Stimulated activated naive CD4-positive, alpha-beta T cell treated with Interleukin-2 at 50 U/mL for 16 hours (primary cell): ENCODE results near the gene FGD4.

Source experiments
- DNase-seq: peaks from one replicate; lab custom pipeline; 2025; lab: John Stamatoyannopoulos, UW

FGD4 gene

DNA sequence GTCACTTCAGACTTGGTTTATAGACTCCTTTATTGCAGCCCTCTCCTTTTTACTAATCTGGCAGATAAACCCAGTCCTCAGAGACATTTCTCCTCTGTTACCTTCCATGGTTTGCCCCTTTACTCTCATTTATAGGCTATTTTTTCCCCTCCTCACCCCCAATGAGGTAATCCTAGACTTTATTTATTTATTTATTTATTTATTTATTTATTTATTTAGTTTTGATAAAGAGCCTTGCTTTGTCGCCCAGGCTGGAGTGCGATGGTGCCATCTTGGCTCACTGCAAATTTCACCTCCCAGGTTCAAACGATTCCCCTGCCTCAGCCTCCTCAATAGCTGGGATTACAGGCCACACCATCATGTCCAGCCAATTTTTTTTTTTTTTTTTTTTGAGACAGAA lies 8.4 kb downstream of the FGD4 start:
- DNase-seq, result no peak

DNA sequence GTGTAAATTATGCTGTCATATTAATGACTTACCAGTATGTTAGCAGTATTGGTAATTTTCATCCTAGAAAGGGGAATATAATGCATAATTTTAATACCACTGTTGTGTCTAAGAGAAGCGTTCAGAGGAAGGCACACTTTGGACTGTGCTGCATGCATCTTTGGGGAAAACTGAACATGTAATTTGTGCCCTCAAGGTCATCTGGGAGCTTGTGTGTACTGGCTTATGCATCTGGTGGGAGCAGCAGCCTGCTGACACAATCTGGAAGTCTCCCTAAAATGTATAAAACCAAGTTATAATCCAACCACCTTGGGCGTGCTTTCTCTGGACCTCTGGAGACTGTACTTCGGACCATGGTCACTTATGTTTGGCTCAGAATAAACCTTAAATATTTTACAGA lies 14.1 kb downstream of the FGD4 start:
- DNase-seq, result no peak

DNA sequence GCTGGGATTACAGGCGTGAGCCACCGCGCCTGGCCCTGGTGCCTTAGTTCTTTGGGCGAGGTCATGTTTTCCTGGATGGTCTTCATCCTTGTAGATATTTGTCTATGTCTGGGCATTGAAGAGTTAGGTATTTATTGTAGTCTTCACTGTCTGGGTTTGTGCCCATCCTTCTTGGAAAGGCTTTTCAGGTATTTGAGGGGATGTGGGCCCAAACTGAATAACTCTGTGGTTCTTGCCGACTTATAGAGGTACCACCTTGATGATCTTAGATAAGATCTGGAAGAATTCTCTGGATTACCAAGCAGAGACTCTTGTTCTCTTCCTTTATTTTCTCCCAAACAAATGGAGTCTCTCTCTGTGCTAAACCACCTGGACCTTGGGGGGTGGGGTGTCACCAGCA lies 18.9 kb downstream of the FGD4 start:
- no peak for DNase-seq

DNA sequence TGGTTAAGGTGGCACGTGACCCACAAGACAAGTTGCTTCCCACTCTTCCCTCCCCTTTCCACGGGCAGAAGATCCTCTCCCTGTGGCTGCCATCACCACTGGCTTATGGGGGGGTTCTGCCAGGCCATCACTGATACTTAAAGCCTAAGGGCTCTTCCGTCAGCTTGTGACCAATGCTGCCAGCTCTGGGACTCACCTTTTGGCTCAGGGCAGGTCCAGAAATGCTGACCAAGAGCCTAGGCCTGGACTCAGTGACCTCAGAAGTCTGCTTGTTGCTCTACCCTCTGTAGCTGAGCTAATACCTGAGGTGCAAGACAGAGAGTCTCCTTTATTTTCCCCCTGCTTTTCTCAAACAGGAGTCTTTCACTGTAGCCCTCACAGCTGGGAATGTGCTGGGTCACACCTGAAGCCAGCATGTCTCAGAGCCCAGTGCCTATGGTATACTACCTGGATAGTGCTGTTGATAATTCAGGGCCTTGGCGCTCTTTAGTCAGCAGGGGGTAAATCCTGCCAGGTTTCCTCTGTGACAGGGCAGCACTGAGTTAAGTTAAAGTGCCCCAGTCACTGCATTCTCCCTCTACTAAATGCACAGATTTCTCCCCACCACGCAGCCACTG lies 19.7 kb downstream of the FGD4 start:
- no peak for DNase-seq

DNA sequence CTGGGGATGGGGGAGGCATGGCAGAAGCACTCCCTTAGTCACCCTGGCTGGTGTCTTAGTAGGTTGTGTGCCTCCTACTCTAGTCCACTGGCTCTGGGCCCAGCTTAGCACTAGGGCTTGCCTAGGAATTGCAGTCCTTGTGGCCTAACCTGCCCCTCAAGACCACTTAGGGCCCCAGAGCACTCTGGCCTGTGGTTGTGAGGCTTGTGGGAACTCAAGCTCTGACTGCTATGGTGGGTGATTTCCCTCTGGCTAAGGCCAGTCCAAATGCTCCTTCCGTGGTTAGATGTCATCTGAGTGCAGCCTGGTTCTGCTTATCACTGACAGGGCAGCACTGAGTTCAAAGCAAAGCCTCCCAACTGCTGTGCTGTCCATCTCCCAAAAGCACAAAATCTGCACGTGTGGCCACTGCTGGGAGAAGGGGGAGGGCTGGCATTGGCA lies 20.2 kb downstream of the FGD4 start:
- DNase-seq, result no peak

DNA sequence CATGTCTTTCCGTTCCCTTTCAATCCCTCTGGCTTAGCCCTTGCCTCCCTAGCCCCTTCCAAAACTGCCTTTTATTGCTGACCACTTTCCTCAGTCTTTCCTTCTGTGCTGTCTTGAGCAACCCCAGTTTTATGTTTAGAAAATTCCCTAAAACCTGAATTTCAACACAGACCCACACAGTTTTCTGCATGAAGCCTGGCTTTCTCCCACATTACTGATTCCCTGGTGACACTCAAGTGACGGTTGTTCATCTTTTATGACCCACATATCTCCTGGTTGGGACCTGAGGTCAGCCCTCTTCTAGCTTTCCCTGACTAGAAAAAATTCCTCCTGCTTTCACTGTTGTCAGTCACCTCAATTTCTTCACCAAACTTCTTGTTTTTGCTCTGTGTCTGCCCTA lies 21.0 kb downstream of the FGD4 start:
- no peak for DNase-seq

DNA sequence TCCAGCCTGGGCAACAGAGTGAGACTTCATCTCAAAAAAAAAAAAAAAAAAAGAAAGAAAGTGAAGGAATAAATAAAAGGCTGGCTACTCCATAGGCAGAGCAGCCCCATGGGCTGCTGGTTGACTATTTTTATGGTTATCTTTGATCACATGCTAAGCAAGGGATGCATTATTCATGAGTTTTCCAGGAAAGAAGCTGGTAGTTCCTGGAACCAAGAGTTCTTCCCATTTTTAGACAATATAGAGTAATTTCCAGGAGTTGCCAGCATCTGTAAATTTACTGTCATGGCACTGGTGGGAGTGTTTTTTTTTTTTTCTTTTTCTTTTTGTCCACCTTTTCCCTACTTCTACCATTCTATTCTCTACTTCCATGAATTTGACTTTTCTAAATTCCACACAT lies 24.2 kb downstream of the FGD4 start:
- no peak for DNase-seq

DNA sequence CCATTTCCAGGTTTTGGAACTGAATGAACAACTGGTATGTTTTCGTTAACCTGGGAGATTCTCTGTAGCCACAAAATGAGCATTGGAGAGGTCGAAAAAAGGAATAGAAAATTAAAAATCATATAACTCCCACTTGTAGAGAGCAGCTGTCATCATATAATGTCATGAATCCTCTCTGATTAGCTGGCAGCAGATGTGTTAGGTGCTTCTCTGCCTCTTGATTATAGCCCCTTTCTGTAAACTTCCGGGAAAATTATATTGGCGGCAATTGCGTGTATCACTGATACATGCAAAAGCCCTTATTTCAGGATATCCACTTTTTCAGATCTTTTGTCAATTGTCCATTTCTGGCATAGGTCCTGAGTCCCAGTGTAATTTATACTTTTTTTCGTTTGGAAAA lies 31.7 kb downstream of the FGD4 start:
- DNase-seq, result no peak

DNA sequence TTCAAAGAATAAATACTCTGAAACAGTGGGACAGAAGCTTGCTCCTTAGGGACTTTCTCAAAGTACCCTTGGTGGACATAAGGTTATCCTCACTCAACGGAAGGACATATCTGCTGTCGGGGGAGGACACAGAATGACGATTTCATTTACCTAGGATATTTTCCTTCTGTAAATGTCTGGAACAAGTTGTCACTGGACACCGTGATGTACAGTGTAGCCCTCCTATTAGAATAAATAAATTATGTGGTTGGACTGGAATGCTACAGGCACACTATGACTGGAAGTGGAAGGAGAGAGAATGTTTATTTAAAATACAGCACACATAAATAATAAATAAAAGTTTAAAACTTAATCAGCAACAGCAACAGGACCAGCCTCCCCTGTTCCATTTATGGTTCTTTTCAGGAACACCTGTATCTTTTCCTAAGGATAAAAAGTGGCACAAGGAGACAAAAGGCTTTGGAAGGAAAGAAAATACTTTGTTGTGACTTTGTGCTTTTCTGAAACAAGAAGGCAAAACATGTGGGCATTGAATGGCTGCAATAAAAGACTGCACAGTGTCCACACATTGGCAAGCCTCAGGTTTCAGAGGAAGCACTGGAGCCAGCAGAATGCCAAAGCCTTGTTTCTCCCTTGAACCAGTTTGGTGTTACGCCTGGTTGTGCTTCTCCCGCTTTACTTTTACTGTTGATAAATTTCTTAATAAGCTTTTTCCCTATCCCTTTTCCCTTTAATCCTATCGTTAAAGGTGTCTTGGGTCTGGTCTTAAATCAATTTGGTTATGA lies 36.8 kb downstream of the FGD4 start:
- no peak for DNase-seq

DNA sequence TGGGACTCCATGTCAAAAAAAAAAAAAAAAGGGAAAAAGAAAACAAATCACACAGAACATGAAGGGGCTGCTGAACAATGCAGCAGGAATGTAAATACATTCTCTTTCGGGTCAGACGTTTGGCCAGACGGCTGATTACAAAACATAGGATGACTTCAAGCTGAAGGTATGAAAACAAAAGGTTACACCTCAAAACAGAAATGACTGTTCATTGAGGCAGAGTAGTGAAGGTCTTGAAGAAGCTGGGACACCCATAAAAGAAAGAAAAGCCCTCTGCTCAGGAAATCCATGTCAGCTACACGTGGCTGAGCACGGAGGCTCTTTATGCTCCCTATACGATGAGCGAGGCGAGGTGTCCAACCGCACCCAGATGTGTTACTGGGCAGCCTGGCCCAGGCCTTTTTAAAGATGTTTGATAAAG lies 37.7 kb downstream of the FGD4 start:
- DNase-seq, result no peak

DNA sequence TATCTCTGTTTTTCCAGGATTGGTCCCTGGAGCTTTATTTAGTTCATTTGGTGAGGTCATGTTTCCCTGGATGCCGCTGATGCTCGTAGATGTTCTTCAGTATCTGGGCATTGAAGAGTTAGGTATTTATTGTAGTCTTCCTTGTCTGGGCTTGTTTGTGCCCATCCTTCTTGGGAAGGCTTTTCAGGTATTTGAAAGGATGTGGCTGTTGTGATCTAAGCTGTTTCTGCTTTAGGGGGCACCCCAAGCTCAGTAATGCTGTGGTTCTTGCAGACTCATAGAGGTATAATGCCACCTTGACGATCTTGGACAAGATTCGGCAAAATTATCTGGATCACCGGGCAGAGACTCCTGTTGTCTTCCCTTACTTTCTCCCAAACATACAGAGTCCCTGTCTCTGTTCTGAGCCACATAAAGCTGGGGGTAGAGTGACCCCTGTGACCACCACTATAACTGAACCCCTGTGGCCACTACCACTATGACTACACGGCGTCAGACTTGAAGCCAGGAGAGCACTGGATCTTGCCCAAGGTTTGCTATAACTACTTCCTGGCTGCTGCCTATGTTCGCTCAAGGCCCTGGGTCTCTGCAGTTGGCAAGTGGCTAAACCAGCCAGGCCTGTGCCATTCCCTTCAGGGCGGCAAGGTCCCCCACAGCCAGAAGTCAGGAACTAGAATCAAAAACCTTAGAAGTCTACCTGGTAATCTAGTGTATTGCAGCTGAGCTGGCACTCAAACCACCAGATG lies 40.9 kb downstream of the FGD4 start:
- no peak for DNase-seq

DNA sequence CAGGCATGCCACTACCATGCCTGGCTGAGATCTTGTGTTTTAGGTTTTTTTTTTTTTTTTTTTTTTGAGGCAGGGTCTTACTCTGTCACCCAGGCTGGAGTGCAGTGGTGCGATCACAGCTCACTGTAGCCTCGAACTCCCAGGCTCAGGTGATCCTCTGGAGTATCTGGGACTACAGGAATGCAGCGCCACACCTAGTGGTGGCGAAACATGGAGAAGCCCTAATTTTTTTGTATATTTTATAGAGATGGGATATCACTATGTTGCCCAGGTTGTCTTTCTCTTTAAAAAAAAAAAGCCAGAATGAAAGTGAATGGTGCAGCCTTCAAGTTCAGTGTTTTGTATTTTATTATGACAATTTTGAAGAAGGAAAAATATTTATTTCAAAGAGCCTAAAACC lies 44.1 kb downstream of the FGD4 start:
- no peak for DNase-seq

DNA sequence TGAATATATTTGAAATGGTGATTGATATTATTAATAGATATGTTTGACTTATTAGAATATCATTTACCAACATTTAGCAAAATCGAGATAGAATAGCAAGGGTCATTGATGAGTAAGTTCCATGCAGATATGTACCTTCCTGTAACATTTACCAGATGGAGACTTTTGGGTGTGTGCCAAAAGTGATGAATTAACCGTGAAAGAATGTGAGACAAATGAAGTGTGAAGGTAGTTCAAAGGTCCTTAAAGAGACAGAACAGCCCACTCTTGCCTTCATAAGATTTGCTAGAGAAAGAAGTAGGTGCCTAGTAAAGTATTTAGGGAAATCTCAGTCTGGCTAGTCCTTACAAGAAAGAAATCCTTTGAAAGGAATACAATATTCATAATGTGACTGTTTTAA lies 45.5 kb downstream of the FGD4 start:
- DNase-seq, result no peak

DNA sequence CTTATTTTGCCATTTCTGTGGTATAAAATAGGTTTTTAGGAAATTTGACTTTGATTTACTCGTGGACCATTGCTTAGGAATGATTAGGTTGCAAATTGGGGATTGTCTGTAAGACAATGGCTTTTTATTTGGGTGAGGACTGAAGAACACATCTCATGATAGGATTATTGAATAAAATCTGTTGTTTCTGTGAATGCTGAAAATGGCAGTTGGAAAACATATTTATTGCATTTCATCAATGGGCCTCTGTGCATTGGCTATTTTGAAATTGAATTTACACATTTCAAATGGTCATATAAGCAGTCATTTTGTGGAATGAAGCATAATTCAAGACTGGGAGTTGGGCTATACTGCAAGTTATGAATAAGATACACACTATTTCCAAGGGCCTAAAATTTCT lies 46.0 kb downstream of the FGD4 start:
- no peak for DNase-seq

DNA sequence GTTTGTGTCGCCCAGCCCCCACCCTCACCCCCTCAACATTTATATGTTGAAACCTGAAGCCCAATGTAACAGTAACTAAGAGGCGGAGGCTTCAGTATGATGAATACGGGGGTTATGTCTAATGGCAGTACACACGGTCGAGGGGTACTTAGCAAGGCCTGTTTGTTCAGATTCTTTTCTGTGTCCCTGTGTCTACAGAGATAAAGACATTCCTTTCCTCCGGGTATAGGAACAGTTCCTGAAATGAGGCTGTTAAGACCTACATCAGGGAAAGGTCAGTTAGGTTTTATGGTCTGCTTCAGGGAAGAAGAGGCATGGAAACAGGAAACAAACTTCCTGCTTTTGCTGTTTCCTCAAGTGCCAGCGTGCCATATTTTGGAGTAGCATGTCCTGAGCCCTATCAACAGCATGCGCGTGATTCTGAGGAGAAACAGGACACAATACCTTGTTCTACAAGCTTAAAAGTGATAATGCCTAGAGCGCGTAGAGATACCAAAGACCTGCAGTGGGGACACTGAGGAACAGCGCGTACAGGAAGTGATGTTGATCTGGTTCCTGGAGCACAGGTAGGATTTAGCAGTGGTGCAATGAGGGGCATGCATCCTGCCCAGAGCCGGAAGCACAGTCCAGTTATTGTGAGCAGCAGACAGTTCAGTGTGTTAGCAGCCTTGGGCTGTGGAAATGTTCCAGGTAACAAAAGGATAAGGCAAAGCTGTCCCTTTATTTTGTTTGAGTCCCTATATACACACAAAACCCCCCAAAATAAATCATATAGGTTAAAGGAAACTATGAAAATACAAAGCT lies 47.2 kb downstream of the FGD4 start:
- DNase-seq, result no peak

DNA sequence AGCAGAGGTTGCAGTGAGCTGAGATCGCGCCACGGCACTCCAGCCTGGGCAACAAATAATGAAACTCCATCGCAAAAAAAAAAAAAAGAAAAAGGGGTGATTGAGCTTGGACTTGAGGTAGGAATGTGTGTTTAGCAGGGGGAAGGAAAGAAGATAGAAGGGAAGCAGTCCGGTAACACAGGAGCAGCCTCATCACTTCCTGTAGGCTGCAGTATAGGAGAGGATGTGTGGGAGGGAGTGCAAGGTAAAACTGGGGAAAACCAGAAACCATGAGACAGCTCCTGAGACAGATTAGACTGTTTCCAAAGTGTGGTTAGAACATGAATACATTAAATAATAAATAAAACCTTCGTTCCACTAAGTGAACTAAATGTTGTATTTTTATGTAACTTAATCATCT lies 49.2 kb downstream of the FGD4 start:
- DNase-seq, result no peak

DNA sequence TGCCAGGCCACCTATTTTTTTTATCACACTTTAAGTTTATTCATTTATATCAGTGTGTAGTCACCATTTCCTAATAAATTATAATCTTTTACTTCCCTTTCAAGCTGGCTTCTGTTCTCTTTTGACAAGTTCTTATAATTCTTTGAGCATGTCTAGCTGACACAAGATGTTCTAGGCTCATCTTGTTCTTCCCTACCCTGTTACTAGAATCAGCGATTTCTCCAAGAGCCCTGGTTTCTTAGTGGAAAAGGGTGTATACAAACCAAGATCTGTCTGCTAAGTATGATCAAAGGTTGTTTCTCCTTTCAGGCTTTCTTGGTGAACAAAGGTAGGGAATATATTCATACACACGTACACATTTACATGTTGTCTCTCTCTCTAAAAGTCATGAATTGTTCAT lies 51.0 kb downstream of the FGD4 start:
- no peak for DNase-seq

DNA sequence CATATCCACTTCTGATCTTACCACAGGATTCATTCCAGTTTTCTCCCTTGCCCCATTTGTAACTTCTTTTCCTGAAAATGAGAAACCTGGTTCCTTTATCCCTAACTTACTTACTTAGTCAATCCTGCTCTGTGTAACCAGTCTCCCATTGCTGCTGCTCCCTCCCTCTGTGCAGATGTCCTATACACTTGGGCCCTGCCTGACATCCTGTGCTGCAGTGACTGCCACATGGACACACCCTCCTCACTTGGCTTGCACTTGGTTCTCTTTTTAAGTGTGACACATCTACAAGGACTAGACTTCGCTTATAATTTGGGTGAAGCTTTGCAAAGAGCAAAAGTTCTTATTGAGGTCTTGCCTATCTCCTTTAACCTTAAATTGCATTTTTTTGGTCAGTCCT lies 51.4 kb downstream of the FGD4 start:
- no peak for DNase-seq

DNA sequence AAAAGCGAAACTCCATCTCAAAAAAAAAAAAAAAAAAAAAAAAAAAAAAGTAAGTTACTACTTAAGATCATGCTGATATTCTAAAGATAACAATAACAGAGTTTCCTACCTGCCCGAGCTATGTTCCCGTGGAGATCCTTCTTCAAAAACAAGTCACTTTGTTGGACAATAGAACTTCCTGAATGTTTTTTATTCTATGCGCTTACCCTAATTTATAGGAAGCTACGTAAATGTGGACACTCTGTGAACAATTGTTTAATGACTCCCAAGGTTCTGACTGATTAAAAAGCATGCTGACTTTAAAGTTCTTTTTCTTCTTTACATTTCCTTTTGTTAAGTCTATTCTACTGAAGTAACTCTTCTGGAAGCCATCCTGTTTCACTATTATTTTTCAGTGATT lies 52.5 kb downstream of the FGD4 start:
- DNase-seq, result no peak

DNA sequence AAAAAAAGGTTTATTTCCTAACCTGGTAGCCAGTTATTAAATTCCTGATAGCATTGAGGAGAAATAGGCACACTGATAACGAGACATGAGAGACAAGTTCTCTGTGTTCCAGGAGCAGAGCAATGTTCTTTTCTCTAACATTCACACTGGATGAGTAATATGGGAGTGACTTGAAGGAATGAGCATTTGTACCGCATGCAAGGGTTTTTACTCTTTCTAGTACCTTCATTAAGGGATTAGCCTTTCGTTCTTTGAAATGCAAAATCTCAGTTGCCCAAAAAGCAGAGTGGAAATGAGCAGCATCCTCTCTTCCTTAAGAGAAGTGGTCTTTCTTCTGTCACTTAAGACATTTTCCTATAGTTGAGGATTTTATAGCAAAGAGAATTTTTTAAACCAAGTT lies 54.7 kb downstream of the FGD4 start:
- no peak for DNase-seq

DNA sequence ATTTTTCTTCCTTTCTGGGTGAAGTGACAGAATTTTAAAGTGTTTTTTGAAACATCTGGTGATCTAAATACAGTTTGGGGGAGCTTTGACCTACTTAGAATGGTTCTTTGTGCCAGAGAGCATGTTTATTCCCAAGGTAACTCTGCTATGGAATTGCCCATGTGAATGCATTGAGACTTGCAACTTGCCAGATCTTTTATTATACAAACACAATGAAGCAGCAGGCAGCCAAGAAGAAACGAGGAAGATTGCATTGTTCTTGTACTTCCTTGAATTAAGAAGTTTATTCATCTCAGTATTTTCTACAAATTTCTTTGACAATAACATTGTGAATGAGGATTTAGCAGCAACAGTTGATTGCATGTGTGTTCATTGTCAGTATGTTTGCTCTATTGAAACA lies 55.5 kb downstream of the FGD4 start:
- no peak for DNase-seq

DNA sequence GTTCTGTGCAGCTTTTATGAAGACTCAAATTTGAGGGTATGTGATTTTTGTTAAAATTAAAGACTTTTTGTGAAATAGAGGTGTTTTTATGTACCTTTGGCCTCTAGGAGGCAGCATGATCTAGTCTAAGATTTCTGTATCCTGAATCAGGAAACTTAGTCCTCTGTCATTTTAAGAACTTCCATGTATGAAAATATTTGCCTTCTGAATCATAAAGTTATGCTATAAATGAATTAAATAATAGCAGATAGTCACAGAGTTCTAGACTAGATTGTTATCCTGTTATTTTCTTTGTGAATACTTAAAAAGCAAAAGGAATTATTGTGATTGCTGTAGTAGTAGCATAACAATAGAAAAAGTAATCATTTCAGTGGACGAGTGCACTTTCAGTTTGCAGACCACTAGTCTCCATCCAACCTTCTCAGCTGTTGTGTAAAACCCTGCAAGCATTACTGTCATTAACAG lies 56.3 kb downstream of the FGD4 start:
- no peak for DNase-seq
